GM12872 (cell line): ENCODE results near the gene KLK12.

Experiments used
- CTCF ChIP-seq: IDR thresholded peaks from 3 replicates; pipeline ENCODE4 v1.5.1; 2011; ENCODE audit warnings: low read depth, mild to moderate bottlenecking, low read length, moderate library complexity; ENCODE audit not compliant: insufficient read depth

Gene KLK12

GRCh38 chr19:51034704-51035103, at the start of gene KLK12:
TSS of gene KLK12 (minus strand) at chr19:51035002. CDS start at chr19:51034621, 381 bp downstream.
- no peak for TF ChIP-seq CTCF

GRCh38 chr19:51084505-51084904, 49.7 kb upstream of the KLK12 start:
- TF ChIP-seq CTCF, result no peak

- no peak for TF ChIP-seq CTCF
Measured at GRCh38 chr19:51083783-51084182, 49.0 kb upstream of the KLK12 start.

- TF ChIP-seq CTCF, result no peak
Measured at GRCh38 chr19:51083181-51083580, 48.4 kb upstream of the KLK12 start.

- no peak for TF ChIP-seq CTCF
Measured at GRCh38 chr19:51082611-51083010, 47.8 kb upstream of the KLK12 start, which contains the start of gene KLK14. TSS of gene KLK14 (minus strand) at chr19:51082887. CDS start at chr19:51082614, 273 bp downstream.

GRCh38 chr19:51081476-51081875, 46.7 kb upstream of the KLK12 start:
- no peak for TF ChIP-seq CTCF

GRCh38 chr19:51079481-51080110, 44.8 kb upstream of the KLK12 start:
- no peak for TF ChIP-seq CTCF
